ENCODE results near the gene DUOX1. TPM values are rescaled to one million over a fixed set of nuclear protein-coding genes. Genes with fewer than 3 reads are reported as not detected.

Gene DUOX1
- total and polyA plus RNA-seq, 2 donors (not counting 3 experiments of a cell fraction or from before 2014, with no cell fraction given) = not detected

DNA sequence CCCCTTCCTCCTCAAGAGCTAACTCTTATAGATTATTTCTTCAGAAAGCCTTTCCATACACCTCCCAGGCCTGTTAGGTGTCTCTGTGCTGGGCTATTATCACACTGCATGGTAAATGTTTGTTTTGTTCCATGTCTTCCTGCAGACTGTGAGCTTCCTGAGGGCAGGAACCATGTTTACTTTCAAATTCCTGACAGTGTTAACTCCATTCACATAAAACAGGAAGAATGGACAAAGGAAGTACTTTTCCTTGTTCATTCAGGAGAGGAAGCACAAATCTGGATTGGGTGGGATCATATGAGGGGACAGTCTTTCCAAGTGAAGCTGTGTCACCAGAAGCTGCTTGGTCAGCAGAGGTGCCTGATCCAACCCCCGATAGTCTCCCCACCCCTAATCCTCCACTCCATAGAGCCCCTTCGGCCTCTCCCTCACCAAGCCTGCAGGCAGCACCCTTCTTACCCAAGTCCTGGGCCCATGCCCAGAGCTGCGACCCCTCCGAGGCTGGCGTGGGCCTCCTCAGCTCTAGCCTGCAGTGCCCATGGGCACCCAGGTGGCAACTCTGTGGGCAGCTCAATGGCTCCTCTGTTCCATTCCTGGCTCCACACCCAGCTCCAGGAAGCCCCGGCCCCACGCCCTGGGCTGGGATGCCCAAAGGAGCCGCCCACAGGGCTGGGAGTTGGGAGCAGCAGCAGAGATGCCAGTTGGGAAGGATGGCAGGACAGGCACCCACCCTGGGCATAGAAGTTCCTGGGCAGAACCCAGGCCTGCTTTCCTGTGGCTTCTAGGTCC lies 51.0 kb downstream of the DUOX1 start:
- Histone ChIP-seq H3K9ac (replicated peaks; ENCODE audit: extremely low read depth, insufficient read depth, low read length) (no peak overlapping the region), H3K27ac (ENCODE audit: insufficient read depth, low read depth, low read length) (no peak overlapping the region)
- POLR2A ChIA-PET = no interaction called here

DNA sequence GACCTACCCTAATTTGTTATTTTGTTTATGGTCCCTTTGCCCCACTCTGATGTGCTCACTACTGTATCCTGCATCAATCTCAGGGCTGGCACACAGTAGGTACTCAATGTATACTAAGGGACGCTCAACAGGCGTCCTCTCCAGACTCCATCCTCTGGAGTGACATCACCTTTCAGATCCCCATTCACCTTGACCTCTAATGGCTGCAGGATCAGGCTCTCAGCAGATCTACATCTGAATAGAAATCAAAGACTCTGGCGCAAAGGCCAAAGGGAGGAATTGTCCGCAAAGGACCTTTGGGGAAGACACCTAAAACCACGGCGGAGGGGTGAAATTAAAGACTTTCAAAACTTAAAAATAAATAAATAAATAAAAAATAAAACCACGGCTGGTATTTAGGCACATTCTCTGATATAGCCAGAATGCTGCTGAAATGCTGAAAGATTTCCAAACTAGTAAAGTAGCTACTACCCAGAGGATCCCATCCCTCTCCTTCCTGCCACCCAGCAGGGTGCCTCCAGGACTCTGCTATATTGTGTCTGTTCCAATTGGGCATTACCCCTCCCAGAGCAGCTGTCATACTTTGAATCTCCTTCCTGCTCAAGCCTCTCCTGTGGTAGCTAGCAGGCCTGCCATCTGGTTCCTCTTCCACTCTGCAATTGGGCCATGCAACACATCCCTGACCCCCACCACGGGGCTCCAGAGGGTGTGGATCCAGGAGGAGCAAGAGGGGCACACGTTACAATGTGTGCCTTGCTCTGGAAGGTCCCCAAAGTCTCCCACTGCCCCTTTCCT lies 51.9 kb downstream of the DUOX1 start:
- H2AFZ ChIP-seq (ENCODE audit: low read depth, low read length) = no peak overlapping the region
- no peaks in the 10 kb centered on the region for H3K9me3 ChIP-seq (replicated peaks; ENCODE audit: control insufficient read depth, insufficient read depth, low read length)
- H4K20me1 ChIP-seq (replicated peaks; ENCODE audit: control insufficient read depth, extremely low read depth, insufficient read depth, low read length) = no peaks in the 10 kb centered on the region
- intact Hi-C loops (cut with micrococcal nuclease) = no loop called here
- H3K4me2 ChIP-seq (ENCODE audit: insufficient read depth, low read length) = no peak overlapping the region
- FAIRE-seq (no peak), DNase-seq (ENCODE audit: low read depth, low spot score) (no peak)
- ChIA-PET POLR2A (interaction anchor here (0.6 to 1.0 kb wide), 2 partner anchors 8 to 14 kb away, joined by 3 read pairs; no protein-coding TSS in a partner anchor), CTCF (interaction anchor here (0.9 to 1.5 kb wide), 3 partner anchors 12 to 24 kb away, joined by 3 to 5 read pairs (median 4); no protein-coding TSS in a partner anchor)
- no peak for TF ChIP-seq JUN (IDR thresholded peaks at IDR 0.05; ENCODE audit: borderline replicate concordance, insufficient read depth, insufficient read length, low read depth)
- TF ChIP-seq MYC (IDR thresholded peaks at IDR 0.05; ENCODE audit: low read depth, low read length) = no peak
- no peak for TF ChIP-seq MAX (IDR thresholded peaks at IDR 0.05; ENCODE audit: insufficient read depth, insufficient read length)
- TF ChIP-seq EZH2 (IDR thresholded peaks at IDR 0.05; ENCODE audit: borderline replicate concordance, low read depth, low read length, severe bottlenecking) = no peak
- no peak for TF ChIP-seq GATA2 (IDR thresholded peaks at IDR 0.05; ENCODE audit: insufficient read depth, insufficient read length, low read depth, low read length)
- no peak for TF ChIP-seq FOS (IDR thresholded peaks at IDR 0.05; ENCODE audit: borderline replicate concordance, insufficient read depth, low read length)
- no peak for TF ChIP-seq POLR2A (IDR thresholded peaks at IDR 0.05; ENCODE audit: low read depth, low read length)
- no peak for TF ChIP-seq POLR2AphosphoS5 (IDR thresholded peaks at IDR 0.05; ENCODE audit: insufficient read depth, low read depth, low read length)
- TF ChIP-seq, protein P1, sequence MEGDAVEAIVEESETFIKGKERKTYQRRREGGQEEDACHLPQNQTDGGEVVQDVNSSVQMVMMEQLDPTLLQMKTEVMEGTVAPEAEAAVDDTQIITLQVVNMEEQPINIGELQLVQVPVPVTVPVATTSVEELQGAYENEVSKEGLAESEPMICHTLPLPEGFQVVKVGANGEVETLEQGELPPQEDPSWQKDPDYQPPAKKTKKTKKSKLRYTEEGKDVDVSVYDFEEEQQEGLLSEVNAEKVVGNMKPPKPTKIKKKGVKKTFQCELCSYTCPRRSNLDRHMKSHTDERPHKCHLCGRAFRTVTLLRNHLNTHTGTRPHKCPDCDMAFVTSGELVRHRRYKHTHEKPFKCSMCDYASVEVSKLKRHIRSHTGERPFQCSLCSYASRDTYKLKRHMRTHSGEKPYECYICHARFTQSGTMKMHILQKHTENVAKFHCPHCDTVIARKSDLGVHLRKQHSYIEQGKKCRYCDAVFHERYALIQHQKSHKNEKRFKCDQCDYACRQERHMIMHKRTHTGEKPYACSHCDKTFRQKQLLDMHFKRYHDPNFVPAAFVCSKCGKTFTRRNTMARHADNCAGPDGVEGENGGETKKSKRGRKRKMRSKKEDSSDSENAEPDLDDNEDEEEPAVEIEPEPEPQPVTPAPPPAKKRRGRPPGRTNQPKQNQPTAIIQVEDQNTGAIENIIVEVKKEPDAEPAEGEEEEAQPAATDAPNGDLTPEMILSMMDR (IDR thresholded peaks at IDR 0.05; ENCODE audit: extremely low read depth in 1 of 2, insufficient read depth in 1 of 2, low read depth in 1 of 2, low read length in 2 of 2) = no peak
- BruUV-seq (replicated peaks) = no TSS peak
- H3K36me3 ChIP-seq (ENCODE audit: control insufficient read depth in 2 of 2, extremely low read depth in 1 of 2, insufficient read depth in 2 of 2, low read length in 2 of 2) = no peaks in the 10 kb centered on the region
- dilution Hi-C loops (cut with MboI; ENCODE audit: extremely low pct_ligation_motif_present, low sequenced_read_pairs) = no loop called here
- H3K27ac ChIP-seq (ENCODE audit: insufficient read depth, low read depth, low read length) = no peak overlapping the region
- no peak overlapping the region for H3K4me3 ChIP-seq (replicated peaks in 1 of 3; ENCODE audit: insufficient read depth in 1 of 3, low read depth in 1 of 3, low read length in 3 of 3)
- no peaks in the 10 kb centered on the region for H3K9me1 ChIP-seq (replicated peaks; ENCODE audit: control insufficient read depth, extremely low read depth, insufficient read depth, low read length)
- no peak overlapping the region for H3K9ac ChIP-seq (replicated peaks; ENCODE audit: extremely low read depth, insufficient read depth, low read length)
- no peaks in the 10 kb centered on the region for H3K4me1 ChIP-seq (ENCODE audit: control insufficient read depth, extremely low read depth, insufficient read depth, low read length)
- H3K79me2 ChIP-seq (ENCODE audit: control insufficient read depth, insufficient read depth, low read length) = no peaks in the 10 kb centered on the region
- H3K27me3 ChIP-seq (ENCODE audit: control insufficient read depth in 2 of 2, insufficient read depth in 2 of 2, low read length in 2 of 2) = no peaks in the 10 kb centered on the region

More for the DNA sequence above, 51.0 kb downstream of the DUOX1 start:
- FAIRE-seq (no peak), DNase-seq (ENCODE audit: low read depth, low spot score) (no peak)
- Histone ChIP-seq H4K20me1 (replicated peaks; ENCODE audit: control insufficient read depth, extremely low read depth, insufficient read depth, low read length) (no peaks in the 10 kb centered on the region), H3K36me3 (ENCODE audit: control insufficient read depth in 2 of 2, extremely low read depth in 1 of 2, insufficient read depth in 2 of 2, low read length in 2 of 2) (no peaks in the 10 kb centered on the region), H2AFZ (ENCODE audit: low read depth, low read length) (no peak overlapping the region), H3K9me3 (replicated peaks; ENCODE audit: control insufficient read depth, insufficient read depth, low read length) (no peaks in the 10 kb centered on the region), H3K4me2 (ENCODE audit: insufficient read depth, low read length) (no peak overlapping the region), H3K4me3 (replicated peaks in 1 of 3; ENCODE audit: insufficient read depth in 1 of 3, low read depth in 1 of 3, low read length in 3 of 3) (no peak overlapping the region), H3K27me3 (ENCODE audit: control insufficient read depth in 2 of 2, insufficient read depth in 2 of 2, low read length in 2 of 2) (no peaks in the 10 kb centered on the region), H3K9me1 (replicated peaks; ENCODE audit: control insufficient read depth, extremely low read depth, insufficient read depth, low read length) (no peaks in the 10 kb centered on the region), H3K79me2 (ENCODE audit: control insufficient read depth, insufficient read depth, low read length) (no peaks in the 10 kb centered on the region), H3K4me1 (ENCODE audit: control insufficient read depth, extremely low read depth, insufficient read depth, low read length) (no peaks in the 10 kb centered on the region)
- BruUV-seq (replicated peaks) = no TSS peak
- dilution Hi-C loops (cut with MboI; ENCODE audit: extremely low pct_ligation_motif_present, low sequenced_read_pairs) (no loop called here), intact Hi-C loops (cut with micrococcal nuclease) (no loop called here)
- CTCF ChIA-PET = interaction anchor here (0.8 to 3.0 kb wide), 8 partner anchors 9 to 277 kb away, joined by 3 to 16 read pairs (median 4); no protein-coding TSS in a partner anchor
- no peak for TF ChIP-seq MYC (IDR thresholded peaks at IDR 0.05; ENCODE audit: low read depth, low read length)
